Mucosa of stomach (tissue), 1 donor: ENCODE results near the gene SPEM1.

Experiments used
- H3K27me3 ChIP-seq: one replicate; pipeline ENCODE4 v1.7.0; 2013; ENCODE audit warnings: mild to moderate bottlenecking, low read length; ENCODE audit not compliant: control insufficient read depth, insufficient read depth
- H3K36me3 ChIP-seq: one replicate; pipeline ENCODE4 v1.7.0; 2013; ENCODE audit warnings: low read length; ENCODE audit not compliant: control insufficient read depth, insufficient read depth
- H3K4me1 ChIP-seq: one replicate; pipeline ENCODE4 v1.7.0; 2013; ENCODE audit warnings: mild to moderate bottlenecking, low read length; ENCODE audit not compliant: control insufficient read depth, insufficient read depth
- H3K4me3 ChIP-seq: one replicate; pipeline ENCODE4 v1.7.0; 2013; ENCODE audit warnings: low read length
- H3K9ac ChIP-seq: one replicate; pipeline ENCODE4 v1.7.0; 2013; ENCODE audit warnings: mild to moderate bottlenecking, low read length, moderate library complexity
- H3K9me3 ChIP-seq: one replicate; pipeline ENCODE4 v1.7.0; 2013; ENCODE audit warnings: mild to moderate bottlenecking, low read length, moderate library complexity; ENCODE audit not compliant: control insufficient read depth
- donor health status: Pancreatic carcinoma.

SPEM1 gene

GRCh38 chr17:7414837-7415236 is 5.3 kb upstream of the SPEM1 start:
- Histone ChIP-seq H3K4me3 (no peak overlapping the region), H3K27me3 (peaks cover 8% of the 10 kb centered on the region), H3K4me1 (no peaks in the 10 kb centered on the region), H3K36me3 (no peaks in the 10 kb centered on the region), H3K9ac (no peak overlapping the region), H3K9me3 (no peaks in the 10 kb centered on the region)

DNA sequence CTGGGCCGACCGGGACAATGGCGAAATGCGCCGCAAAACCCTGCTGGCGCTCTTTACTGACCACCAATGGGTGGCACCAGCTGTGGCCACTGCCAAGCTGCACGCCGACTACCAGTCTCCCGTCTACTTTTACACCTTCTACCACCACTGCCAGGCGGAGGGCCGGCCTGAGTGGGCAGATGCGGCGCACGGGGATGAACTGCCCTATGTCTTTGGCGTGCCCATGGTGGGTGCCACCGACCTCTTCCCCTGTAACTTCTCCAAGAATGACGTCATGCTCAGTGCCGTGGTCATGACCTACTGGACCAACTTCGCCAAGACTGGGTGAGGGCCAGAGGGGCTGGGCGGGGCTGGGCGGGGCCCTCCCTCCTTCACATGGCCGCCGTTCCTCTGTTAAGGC is 4.3 kb upstream of the SPEM1 start:
- Histone ChIP-seq H3K9ac (no peak overlapping the region), H3K4me3 (no peak overlapping the region), H3K27me3 (peaks cover 8% of the 10 kb centered on the region), H3K36me3 (no peaks in the 10 kb centered on the region), H3K4me1 (no peaks in the 10 kb centered on the region), H3K9me3 (no peaks in the 10 kb centered on the region)

DNA sequence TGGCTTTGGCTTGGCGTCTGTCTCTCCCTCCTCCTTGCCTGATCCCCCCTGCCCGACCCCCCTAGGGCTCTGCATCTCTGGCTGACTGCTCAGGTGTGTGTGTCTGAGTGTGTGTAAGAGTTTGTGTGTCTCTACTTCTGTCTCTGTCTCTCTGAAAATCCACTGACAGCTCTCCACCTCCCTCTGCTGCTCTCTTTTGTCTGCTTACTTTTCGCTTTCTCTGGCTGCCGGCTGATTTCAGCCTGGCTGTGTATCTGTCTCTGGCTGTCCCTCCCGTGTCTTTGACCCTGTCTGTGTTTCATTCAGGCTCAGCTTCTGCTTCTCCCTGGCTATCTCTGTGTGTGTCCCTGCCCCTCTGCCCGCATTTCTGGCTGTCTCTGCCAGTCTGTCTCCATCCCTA is 3.8 kb upstream of the SPEM1 start:
- Histone ChIP-seq H3K4me1 (no peaks in the 10 kb centered on the region), H3K36me3 (no peaks in the 10 kb centered on the region), H3K9me3 (no peaks in the 10 kb centered on the region), H3K27me3 (peaks cover 8% of the 10 kb centered on the region), H3K4me3 (no peak overlapping the region), H3K9ac (no peak overlapping the region)

GRCh38 chr17:7417056-7417655 is 3.0 kb upstream of the SPEM1 start:
- Histone ChIP-seq H3K36me3 (no peaks in the 10 kb centered on the region), H3K4me1 (no peaks in the 10 kb centered on the region), H3K9ac (no peak overlapping the region), H3K4me3 (no peak overlapping the region), H3K27me3 (peaks cover 8% of the 10 kb centered on the region), H3K9me3 (no peaks in the 10 kb centered on the region)

DNA sequence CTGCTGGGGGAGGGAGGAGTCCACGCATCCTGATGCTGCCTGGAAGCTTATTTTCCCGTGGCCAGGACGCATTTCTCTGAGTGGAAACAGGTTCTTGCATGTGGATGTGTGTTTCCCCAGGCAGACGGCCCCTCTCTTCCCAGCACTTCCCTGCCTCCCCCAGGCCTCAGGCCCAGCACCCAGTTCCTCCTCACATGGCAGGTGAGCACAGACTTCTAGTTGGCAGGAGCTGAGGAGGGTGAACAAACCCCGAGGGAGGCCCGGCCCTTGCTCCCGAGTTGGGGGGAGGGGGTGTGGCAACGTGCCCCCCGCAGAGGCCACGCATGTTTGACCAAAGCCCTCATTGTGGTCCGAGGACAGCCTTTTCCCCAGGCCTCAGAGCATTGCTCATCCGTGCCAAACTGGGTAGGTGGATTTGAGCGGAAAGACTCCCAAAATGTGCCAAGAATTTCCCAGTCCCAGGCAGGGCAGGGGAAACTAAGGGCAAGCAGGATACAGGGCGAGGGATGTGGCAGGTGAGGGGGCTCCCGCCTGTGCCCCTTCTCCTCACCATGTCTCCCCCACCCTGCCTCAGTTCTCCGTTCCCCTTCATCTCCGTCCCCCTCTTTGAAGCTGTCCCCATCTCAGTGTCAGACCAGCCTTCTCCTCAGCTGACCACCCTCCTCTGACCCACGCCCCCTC is 1.5 kb upstream of the SPEM1 start:
- H3K27me3 ChIP-seq, result peaks cover 8% of the 10 kb centered on the region
- H3K4me3 ChIP-seq, result no peak overlapping the region
- H3K36me3 ChIP-seq, result no peaks in the 10 kb centered on the region
- H3K4me1 ChIP-seq, result no peaks in the 10 kb centered on the region
- no peaks in the 10 kb centered on the region for H3K9me3 ChIP-seq
- H3K9ac ChIP-seq, result no peak overlapping the region

DNA sequence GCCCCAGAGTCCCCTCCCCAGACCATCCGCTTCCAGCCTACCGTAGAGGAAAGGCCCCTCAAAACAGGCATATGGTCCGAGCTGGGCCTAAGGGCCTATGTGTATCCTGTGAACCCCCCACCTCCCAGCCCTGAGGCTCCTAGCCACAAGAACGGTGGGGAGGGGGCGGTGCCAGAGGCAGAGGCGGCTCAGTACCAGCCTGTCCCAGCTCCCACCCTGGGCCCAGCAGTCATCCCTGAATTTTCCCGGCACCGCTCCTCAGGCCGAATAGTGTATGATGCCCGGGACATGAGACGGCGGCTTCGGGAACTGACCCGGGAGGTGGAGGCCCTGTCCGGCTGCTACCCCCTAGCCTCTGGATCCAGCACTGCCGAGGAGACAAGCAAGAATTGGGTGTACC is 1.1 kb downstream of the SPEM1 start:
- Histone ChIP-seq H3K36me3 (no peaks in the 10 kb centered on the region), H3K4me3 (no peak overlapping the region), H3K9me3 (no peaks in the 10 kb centered on the region), H3K4me1 (no peaks in the 10 kb centered on the region), H3K27me3 (peaks cover 8% of the 10 kb centered on the region), H3K9ac (no peak overlapping the region)

- Histone ChIP-seq H3K27me3 (peaks cover 5% of the 10 kb centered on the region), H3K4me3 (no peak overlapping the region), H3K36me3 (no peaks in the 10 kb centered on the region), H3K4me1 (no peaks in the 10 kb centered on the region), H3K9ac (no peak overlapping the region), H3K9me3 (no peaks in the 10 kb centered on the region)
These were observed 3.6 kb downstream of the SPEM1 start for GRCh38 chr17:7423679-7424078.

DNA sequence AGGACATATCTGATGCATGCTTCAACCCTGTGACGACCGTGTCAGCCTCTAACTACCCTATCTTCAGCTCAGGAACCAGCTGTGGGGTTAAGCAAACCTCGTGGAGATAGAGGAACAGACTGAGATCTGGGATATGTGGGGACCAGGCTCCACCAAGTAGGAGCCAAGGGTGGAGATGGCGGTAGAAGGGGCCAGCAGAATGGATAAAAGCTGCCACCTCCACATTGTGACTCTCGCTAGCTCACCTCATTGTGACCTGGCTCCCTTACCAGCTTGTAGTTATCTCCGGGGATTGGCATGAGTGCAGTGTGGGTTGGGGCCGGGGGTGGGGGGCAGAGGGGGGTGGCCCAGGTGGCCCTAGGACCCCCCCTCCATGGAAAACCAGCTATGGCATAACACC is 5.2 kb downstream of the SPEM1 start, which contains the start of gene SPEM2:
Gene SPEM2, plus strand, starts transcription at position 301 of the 400 bp plus-strand sequence. Its CDS starts 73 bp downstream, at position 374.
- no peak within 1 kb of the TSS for H3K4me3 ChIP-seq
- no peak within 1 kb of the TSS for H3K9ac ChIP-seq
- no peaks in the 10 kb centered on the region for H3K36me3 ChIP-seq
- H3K4me1 ChIP-seq, result no peaks in the 10 kb centered on the region
- H3K27me3 ChIP-seq, result peaks cover 2% of the 10 kb centered on the region
- H3K9me3 ChIP-seq, result no peaks in the 10 kb centered on the region

DNA sequence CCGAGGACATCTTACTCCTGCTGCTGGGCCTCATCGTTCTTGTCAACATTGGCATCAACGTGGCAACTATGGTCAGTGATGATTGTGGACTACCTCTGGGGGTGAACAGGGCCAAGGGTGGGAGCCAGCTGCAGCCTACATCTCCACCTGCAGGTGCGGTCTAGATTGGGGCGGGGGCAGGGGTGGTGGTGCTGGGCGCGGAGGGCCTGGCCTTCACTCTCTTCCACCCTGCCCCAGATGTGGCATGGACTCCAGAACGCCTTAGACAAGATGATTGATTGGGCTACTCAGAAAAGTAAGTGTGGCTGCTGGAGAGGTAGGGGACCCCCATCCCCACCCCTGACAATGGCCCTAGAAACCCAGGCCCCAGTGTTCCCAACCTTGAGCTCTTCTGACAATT is 5.6 kb downstream of the SPEM1 start:
- Histone ChIP-seq H3K4me3 (no peak overlapping the region), H3K9me3 (no peaks in the 10 kb centered on the region), H3K4me1 (no peaks in the 10 kb centered on the region), H3K27me3 (peaks cover 4% of the 10 kb centered on the region), H3K36me3 (no peaks in the 10 kb centered on the region), H3K9ac (no peak overlapping the region)

DNA sequence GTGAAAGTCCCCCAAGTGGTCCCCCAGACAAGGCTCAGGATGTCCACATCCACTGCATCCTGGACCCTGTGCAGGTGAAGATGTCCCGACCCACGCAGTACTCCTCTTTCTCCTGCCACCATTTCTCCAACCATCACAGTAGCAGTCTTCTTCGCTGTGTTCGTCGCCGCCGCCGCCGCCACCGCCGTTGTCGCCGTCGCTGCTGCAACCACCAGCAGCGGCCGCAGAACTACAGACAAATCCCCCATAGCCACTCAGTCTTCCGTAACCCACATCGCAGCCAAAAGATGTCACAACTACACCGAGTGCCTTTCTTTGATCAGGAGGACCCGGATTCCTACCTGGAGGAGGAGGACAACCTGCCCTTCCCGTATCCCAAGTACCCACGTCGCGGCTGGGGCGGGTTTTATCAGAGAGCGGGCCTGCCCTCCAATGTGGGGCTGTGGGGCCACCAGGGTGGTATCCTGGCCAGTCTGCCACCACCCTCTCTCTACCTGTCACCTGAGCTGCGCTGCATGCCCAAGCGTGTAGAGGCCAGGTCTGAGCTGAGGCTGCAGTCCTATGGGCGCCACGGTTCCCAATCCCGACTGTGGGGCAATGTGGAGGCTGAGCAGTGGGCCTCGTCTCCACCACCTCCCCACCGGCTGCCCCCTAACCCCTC is 6.2 kb downstream of the SPEM1 start:
- Histone ChIP-seq H3K9me3 (no peaks in the 10 kb centered on the region), H3K27me3 (peaks cover 4% of the 10 kb centered on the region), H3K4me1 (no peaks in the 10 kb centered on the region), H3K36me3 (no peaks in the 10 kb centered on the region), H3K9ac (no peak overlapping the region), H3K4me3 (no peak overlapping the region)

- Histone ChIP-seq H3K9ac (no peak overlapping the region), H3K27me3 (peaks cover 4% of the 10 kb centered on the region), H3K36me3 (no peaks in the 10 kb centered on the region), H3K9me3 (no peaks in the 10 kb centered on the region), H3K4me1 (no peaks in the 10 kb centered on the region), H3K4me3 (no peak overlapping the region)
These were observed 6.9 kb downstream of the SPEM1 start for GRCh38 chr17:7426896-7427489.

GRCh38 chr17:7427549-7427948 is 7.4 kb downstream of the SPEM1 start:
- Histone ChIP-seq H3K4me3 (no peak overlapping the region), H3K9me3 (no peaks in the 10 kb centered on the region), H3K9ac (no peak overlapping the region), H3K27me3 (peaks cover 4% of the 10 kb centered on the region), H3K36me3 (no peaks in the 10 kb centered on the region), H3K4me1 (no peaks in the 10 kb centered on the region)
